ENCODE data around the gene RMI2. TPM values are rescaled to one million over a fixed set of nuclear protein-coding genes. Genes with fewer than 3 reads are reported as not detected.

RMI2 gene
- polyA plus RNA-seq, 2 donors, result 9.1 to 11.3 TPM

- peaks cover 0 to 18% of the 10 kb centered on the region in 2 donors for H3K4me1 ChIP-seq (ENCODE audit: control insufficient read depth in 2 of 2, insufficient read depth in 2 of 2, low read length in 1 of 2)
- no peaks in the 10 kb centered on the region for H3K27me3 ChIP-seq (ENCODE audit: control insufficient read depth in 1 of 2, insufficient read depth in 2 of 2, low read length in 2 of 2)
- 75% methylated on average over 27 of the region's 27 CpGs for WGBS, 2 donors
Measured at GRCh38 chr16:11389631-11390565, 44.6 kb downstream of the RMI2 start.

GRCh38 chr16:11390573-11391495 is 45.6 kb downstream of the RMI2 start:
- WGBS, 2 donors, result 56% methylated on average over 15 of the region's 15 CpGs
- no peaks in the 10 kb centered on the region for H3K9me3 ChIP-seq (ENCODE audit: control insufficient read depth in 2 of 2, insufficient read depth in 1 of 2, low read depth in 1 of 2, low read length in 1 of 2)
- H3K27ac ChIP-seq (ENCODE audit: low read depth in 2 of 2, low read length in 1 of 2), result no peak overlapping the region
- no peak overlapping the region for H3K4me3 ChIP-seq (ENCODE audit: low read depth in 1 of 2, low read length in 2 of 2)
- H3K27me3 ChIP-seq (ENCODE audit: control insufficient read depth in 1 of 2, insufficient read depth in 2 of 2, low read length in 2 of 2), result no peaks in the 10 kb centered on the region
- no peaks in the 10 kb centered on the region for H3K36me3 ChIP-seq (ENCODE audit: control insufficient read depth in 2 of 2, insufficient read depth in 2 of 2, low read length in 1 of 2)
- peaks cover 0 to 18% of the 10 kb centered on the region in 2 donors for H3K4me1 ChIP-seq (ENCODE audit: control insufficient read depth in 2 of 2, insufficient read depth in 2 of 2, low read length in 1 of 2)

More at GRCh38 chr16:11389631-11390565, 44.6 kb downstream of the RMI2 start:
- Histone ChIP-seq H3K9me3 (ENCODE audit: control insufficient read depth in 2 of 2, insufficient read depth in 1 of 2, low read depth in 1 of 2, low read length in 1 of 2) (no peaks in the 10 kb centered on the region), H3K4me3 (ENCODE audit: low read depth in 1 of 2, low read length in 2 of 2) (no peak overlapping the region), H3K27ac (ENCODE audit: low read depth in 2 of 2, low read length in 1 of 2) (no peak overlapping the region), H3K36me3 (ENCODE audit: control insufficient read depth in 2 of 2, insufficient read depth in 2 of 2, low read length in 1 of 2) (no peaks in the 10 kb centered on the region)

GRCh38 chr16:11391576-11391975 is 46.3 kb downstream of the RMI2 start:
- H3K4me1 ChIP-seq (ENCODE audit: control insufficient read depth in 2 of 2, insufficient read depth in 2 of 2, low read length in 1 of 2), result peaks cover 0 to 21% of the 10 kb centered on the region in 2 donors
- WGBS, 2 donors, result 74% methylated on average over 10 to 12 of the region's 12 CpGs

GRCh38 chr16:11392041-11392581 is 46.9 kb downstream of the RMI2 start:
- no peaks in the 10 kb centered on the region for H3K36me3 ChIP-seq (ENCODE audit: control insufficient read depth in 2 of 2, insufficient read depth in 2 of 2, low read length in 1 of 2)
- no peak overlapping the region for H3K27ac ChIP-seq (ENCODE audit: low read depth in 2 of 2, low read length in 1 of 2)
- H3K9me3 ChIP-seq (ENCODE audit: control insufficient read depth in 2 of 2, insufficient read depth in 1 of 2, low read depth in 1 of 2, low read length in 1 of 2), result no peaks in the 10 kb centered on the region
- peaks cover 0 to 21% of the 10 kb centered on the region in 2 donors for H3K4me1 ChIP-seq (ENCODE audit: control insufficient read depth in 2 of 2, insufficient read depth in 2 of 2, low read length in 1 of 2)
- no peaks in the 10 kb centered on the region for H3K27me3 ChIP-seq (ENCODE audit: control insufficient read depth in 1 of 2, insufficient read depth in 2 of 2, low read length in 2 of 2)
- H3K4me3 ChIP-seq (ENCODE audit: low read depth in 1 of 2, low read length in 2 of 2), result no peak overlapping the region
- WGBS, 2 donors, result 82 to 90% methylated on average over 15 to 19 of the region's 19 CpGs

More at GRCh38 chr16:11391576-11391975, 46.3 kb downstream of the RMI2 start:
- no peaks in the 10 kb centered on the region for H3K36me3 ChIP-seq (ENCODE audit: control insufficient read depth in 2 of 2, insufficient read depth in 2 of 2, low read length in 1 of 2)
- H3K4me3 ChIP-seq (ENCODE audit: low read depth in 1 of 2, low read length in 2 of 2), result no peak overlapping the region
- no peaks in the 10 kb centered on the region for H3K27me3 ChIP-seq (ENCODE audit: control insufficient read depth in 1 of 2, insufficient read depth in 2 of 2, low read length in 2 of 2)
- no peaks in the 10 kb centered on the region for H3K9me3 ChIP-seq (ENCODE audit: control insufficient read depth in 2 of 2, insufficient read depth in 1 of 2, low read depth in 1 of 2, low read length in 1 of 2)
- H3K27ac ChIP-seq (ENCODE audit: low read depth in 2 of 2, low read length in 1 of 2), result no peak overlapping the region

- Histone ChIP-seq H3K4me1 (ENCODE audit: control insufficient read depth in 2 of 2, insufficient read depth in 2 of 2, low read length in 1 of 2) (peaks cover 0 to 17% of the 10 kb centered on the region in 2 donors), H3K27ac (ENCODE audit: low read depth in 2 of 2, low read length in 1 of 2) (no peak overlapping the region), H3K4me3 (ENCODE audit: low read depth in 1 of 2, low read length in 2 of 2) (no peak overlapping the region), H3K36me3 (ENCODE audit: control insufficient read depth in 2 of 2, insufficient read depth in 2 of 2, low read length in 1 of 2) (no peaks in the 10 kb centered on the region), H3K9me3 (ENCODE audit: control insufficient read depth in 2 of 2, insufficient read depth in 1 of 2, low read depth in 1 of 2, low read length in 1 of 2) (no peaks in the 10 kb centered on the region), H3K27me3 (ENCODE audit: control insufficient read depth in 1 of 2, insufficient read depth in 2 of 2, low read length in 2 of 2) (no peaks in the 10 kb centered on the region)
- WGBS, 2 donors, result 86 to 88% methylated on average over 11 of the region's 11 CpGs
Measured at GRCh38 chr16:11393366-11393765, 48.1 kb downstream of the RMI2 start.

GRCh38 chr16:11393861-11394592 is 48.8 kb downstream of the RMI2 start:
- Histone ChIP-seq H3K36me3 (ENCODE audit: control insufficient read depth in 2 of 2, insufficient read depth in 2 of 2, low read length in 1 of 2) (no peaks in the 10 kb centered on the region), H3K4me1 (ENCODE audit: control insufficient read depth in 2 of 2, insufficient read depth in 2 of 2, low read length in 1 of 2) (peaks cover 0 to 14% of the 10 kb centered on the region in 2 donors), H3K9me3 (ENCODE audit: control insufficient read depth in 2 of 2, insufficient read depth in 1 of 2, low read depth in 1 of 2, low read length in 1 of 2) (no peaks in the 10 kb centered on the region), H3K4me3 (ENCODE audit: low read depth in 1 of 2, low read length in 2 of 2) (no peak overlapping the region), H3K27ac (ENCODE audit: low read depth in 2 of 2, low read length in 1 of 2) (no peak overlapping the region), H3K27me3 (ENCODE audit: control insufficient read depth in 1 of 2, insufficient read depth in 2 of 2, low read length in 2 of 2) (no peaks in the 10 kb centered on the region)
- WGBS, 2 donors, result 71 to 79% methylated on average over 10 of the region's 10 CpGs

- Histone ChIP-seq H3K36me3 (ENCODE audit: control insufficient read depth in 2 of 2, insufficient read depth in 2 of 2, low read length in 1 of 2) (no peaks in the 10 kb centered on the region), H3K27ac (ENCODE audit: low read depth in 2 of 2, low read length in 1 of 2) (no peak overlapping the region)
Measured at GRCh38 chr16:11394593-11394960, 49.3 kb downstream of the RMI2 start.

GRCh38 chr16:11395008-11395948 is 50.0 kb downstream of the RMI2 start:
- no peak overlapping the region for H3K27ac ChIP-seq (ENCODE audit: low read depth in 2 of 2, low read length in 1 of 2)
- H3K36me3 ChIP-seq (ENCODE audit: control insufficient read depth in 2 of 2, insufficient read depth in 2 of 2, low read length in 1 of 2), result no peaks in the 10 kb centered on the region
- H3K4me1 ChIP-seq (ENCODE audit: control insufficient read depth in 2 of 2, insufficient read depth in 2 of 2, low read length in 1 of 2), result peaks cover 0 to 9% of the 10 kb centered on the region in 2 donors
- H3K9me3 ChIP-seq (ENCODE audit: control insufficient read depth in 2 of 2, insufficient read depth in 1 of 2, low read depth in 1 of 2, low read length in 1 of 2), result no peaks in the 10 kb centered on the region
- H3K27me3 ChIP-seq (ENCODE audit: control insufficient read depth in 1 of 2, insufficient read depth in 2 of 2, low read length in 2 of 2), result no peaks in the 10 kb centered on the region
- no peak overlapping the region for H3K4me3 ChIP-seq (ENCODE audit: low read depth in 1 of 2, low read length in 2 of 2)
- 65 to 66% methylated on average over 22 of the region's 22 CpGs for WGBS, 2 donors

More at GRCh38 chr16:11394593-11394960, 49.3 kb downstream of the RMI2 start:
- Histone ChIP-seq H3K4me3 (ENCODE audit: low read depth in 1 of 2, low read length in 2 of 2) (no peak overlapping the region), H3K27me3 (ENCODE audit: control insufficient read depth in 1 of 2, insufficient read depth in 2 of 2, low read length in 2 of 2) (no peaks in the 10 kb centered on the region), H3K9me3 (ENCODE audit: control insufficient read depth in 2 of 2, insufficient read depth in 1 of 2, low read depth in 1 of 2, low read length in 1 of 2) (no peaks in the 10 kb centered on the region), H3K4me1 (ENCODE audit: control insufficient read depth in 2 of 2, insufficient read depth in 2 of 2, low read length in 1 of 2) (peaks cover 0 to 13% of the 10 kb centered on the region in 2 donors)
- 61 to 78% methylated on average over 3 of the region's 3 CpGs for WGBS, 2 donors

Data from esophagus (tissue), 2 donors.